ENCODE data around the gene EXOC4.

EXOC4 gene

DNA sequence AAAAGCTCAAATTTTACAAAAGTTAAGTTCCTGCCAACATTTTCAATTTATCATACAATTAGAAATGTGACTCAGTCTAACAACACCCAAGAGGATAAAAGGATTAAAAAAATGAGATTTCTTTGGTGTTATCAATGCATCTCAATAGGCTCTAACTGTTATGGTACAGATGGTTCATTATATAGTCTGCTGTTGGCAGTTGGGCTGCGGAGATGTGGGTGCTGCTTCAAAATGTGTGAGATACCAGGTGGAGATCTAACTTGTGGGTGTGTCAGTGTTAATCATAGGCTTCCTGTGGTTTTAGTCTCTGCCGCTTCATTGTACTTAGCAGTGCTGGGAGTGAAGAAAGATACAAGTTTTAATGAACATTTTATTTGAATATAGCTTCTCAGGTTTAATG lies 231.2 kb downstream of the EXOC4 start:
- no peak overlapping the region for H3K27ac ChIP-seq
- no peak for TF ChIP-seq ZFX (IDR thresholded peaks at IDR 0.05)
- TF ChIP-seq, protein P1, sequence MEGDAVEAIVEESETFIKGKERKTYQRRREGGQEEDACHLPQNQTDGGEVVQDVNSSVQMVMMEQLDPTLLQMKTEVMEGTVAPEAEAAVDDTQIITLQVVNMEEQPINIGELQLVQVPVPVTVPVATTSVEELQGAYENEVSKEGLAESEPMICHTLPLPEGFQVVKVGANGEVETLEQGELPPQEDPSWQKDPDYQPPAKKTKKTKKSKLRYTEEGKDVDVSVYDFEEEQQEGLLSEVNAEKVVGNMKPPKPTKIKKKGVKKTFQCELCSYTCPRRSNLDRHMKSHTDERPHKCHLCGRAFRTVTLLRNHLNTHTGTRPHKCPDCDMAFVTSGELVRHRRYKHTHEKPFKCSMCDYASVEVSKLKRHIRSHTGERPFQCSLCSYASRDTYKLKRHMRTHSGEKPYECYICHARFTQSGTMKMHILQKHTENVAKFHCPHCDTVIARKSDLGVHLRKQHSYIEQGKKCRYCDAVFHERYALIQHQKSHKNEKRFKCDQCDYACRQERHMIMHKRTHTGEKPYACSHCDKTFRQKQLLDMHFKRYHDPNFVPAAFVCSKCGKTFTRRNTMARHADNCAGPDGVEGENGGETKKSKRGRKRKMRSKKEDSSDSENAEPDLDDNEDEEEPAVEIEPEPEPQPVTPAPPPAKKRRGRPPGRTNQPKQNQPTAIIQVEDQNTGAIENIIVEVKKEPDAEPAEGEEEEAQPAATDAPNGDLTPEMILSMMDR (conservative IDR thresholded peaks at IDR 0.05), result no peak

DNA sequence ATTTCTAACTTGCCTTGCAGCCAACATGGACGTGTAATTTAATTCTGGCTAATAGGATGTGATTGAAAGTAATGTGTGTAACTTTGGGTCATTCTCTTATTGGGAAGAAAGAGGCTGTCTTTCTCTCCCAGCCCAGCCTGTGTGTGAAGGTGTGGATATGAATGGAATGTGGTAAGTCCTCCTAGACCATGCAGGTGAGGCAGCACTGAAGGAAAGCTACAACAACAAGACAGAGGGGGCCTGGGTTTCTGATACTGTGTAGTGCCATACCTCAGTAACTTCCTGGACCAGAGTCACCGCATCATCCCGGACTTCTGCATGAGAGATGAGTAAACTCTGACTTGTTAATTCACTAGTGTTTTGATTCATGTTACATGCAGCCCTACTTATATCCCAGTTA lies 237.0 kb downstream of the EXOC4 start:
- H3K27ac ChIP-seq, result no peak overlapping the region

DNA sequence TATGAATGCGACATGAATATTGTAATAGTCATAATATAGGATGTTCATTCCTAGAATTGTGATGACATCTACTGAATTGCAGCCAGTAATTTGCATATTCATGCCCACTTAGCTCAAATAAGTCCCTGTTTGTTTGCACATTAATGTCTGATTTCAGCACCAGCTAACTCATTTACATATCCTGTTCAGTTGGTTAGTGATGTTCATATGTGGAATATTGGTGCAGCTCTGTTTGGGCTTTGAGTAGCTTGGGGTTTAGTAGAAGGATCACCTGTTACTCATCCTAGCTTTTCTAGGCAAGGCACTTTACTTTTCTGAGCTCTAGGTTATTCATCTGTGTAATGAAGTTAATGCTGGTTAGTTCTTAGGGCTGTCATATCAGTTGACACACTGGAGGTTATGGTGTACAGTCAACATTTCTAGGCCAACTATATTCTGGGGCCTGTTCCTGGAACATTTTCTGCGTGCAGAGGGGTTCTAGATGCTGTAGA lies 238.4 kb downstream of the EXOC4 start:
- no peak for TF ChIP-seq ZFX (IDR thresholded peaks at IDR 0.05)
- TF ChIP-seq, protein P1 (conservative IDR thresholded peaks at IDR 0.05), result no peak
- no peak overlapping the region for H3K27ac ChIP-seq

More for the DNA sequence above, 237.0 kb downstream of the EXOC4 start:
- no peak for TF ChIP-seq ZFX (IDR thresholded peaks at IDR 0.05)
- TF ChIP-seq, protein P1 (conservative IDR thresholded peaks at IDR 0.05), result no peak

DNA sequence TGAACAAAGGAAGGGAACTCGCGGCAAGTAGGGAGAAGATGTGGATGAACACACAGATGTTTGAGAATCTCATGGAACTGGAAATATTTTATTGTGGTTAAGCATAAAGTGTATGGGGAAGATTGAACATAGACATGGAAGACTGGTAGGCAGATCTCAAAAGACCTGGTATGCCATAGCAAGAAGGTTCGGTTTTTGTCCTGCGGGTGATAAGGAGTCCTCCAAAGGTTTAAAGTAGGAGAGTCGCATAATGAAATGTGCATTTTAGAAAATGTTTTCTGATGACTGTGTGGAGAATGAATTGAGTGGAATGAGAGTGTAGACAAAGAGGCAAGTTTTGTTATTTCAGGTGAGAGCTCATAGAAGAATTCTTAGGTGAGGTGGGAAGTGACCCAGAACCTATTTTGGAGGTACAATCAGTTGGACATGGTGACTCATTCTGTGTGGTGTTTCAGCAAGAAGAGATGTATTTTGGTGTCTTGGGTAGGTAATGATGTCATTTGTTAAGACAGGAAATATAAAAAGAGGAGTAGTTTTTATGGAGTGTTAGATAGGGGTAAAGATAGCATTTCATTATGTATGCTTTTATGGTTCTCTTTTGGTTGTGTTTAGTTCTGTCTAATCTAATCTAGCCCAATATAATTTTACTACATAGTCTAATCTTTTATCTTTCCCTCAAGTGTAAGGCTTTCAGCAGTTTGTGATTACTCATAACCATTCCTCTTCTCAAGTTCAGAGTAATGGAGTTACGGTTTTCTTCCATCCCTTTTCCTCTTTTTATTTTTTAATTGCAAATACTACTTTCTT lies 239.2 kb downstream of the EXOC4 start:
- TF ChIP-seq, protein P1 (conservative IDR thresholded peaks at IDR 0.05), result no peak
- no peak for TF ChIP-seq ZFX (IDR thresholded peaks at IDR 0.05)
- H3K27ac ChIP-seq, result no peak overlapping the region

DNA sequence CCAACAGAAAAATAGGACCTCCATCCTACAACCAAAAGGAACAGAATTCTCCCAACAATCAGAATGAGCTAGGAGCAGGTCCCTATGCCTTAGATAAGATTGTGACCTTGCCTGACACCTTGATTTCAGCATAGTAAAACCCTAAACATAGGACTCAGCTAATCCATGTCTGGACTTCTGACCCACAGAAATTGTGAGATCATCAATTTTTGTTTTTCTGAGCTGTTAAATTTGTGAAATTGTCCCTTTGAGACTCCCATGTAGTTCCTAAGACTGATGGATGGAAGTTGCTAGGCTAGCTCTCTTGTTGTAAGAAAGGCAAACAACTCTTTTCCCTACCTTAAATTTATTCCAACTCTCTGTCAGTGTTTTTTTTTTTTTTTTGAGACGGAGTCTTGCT lies 244.2 kb downstream of the EXOC4 start:
- no peak for TF ChIP-seq ZFX (IDR thresholded peaks at IDR 0.05)
- TF ChIP-seq, protein P1 (conservative IDR thresholded peaks at IDR 0.05), result no peak
- H3K27ac ChIP-seq, result no peak overlapping the region

DNA sequence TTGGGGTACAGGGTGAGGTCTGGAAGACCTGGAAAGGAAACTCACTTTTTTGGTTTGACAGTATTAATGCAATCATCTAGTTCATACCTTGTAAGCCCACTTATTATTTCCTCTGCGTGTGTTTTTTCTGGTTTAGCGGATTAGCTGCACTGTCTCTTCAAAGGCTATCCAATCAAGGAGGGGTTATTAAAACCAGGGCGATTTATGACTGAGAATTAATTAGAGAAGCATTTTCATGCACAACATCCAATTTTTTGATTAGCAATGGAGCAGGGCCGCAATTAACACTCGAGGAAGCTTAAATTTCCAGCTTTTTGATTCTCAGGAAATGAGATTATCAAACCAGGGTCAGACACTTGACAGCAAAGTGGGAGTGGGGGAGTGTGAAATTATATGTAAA lies 248.9 kb downstream of the EXOC4 start:
- TF ChIP-seq, protein P1 (conservative IDR thresholded peaks at IDR 0.05), result no peak
- TF ChIP-seq ZFX (IDR thresholded peaks at IDR 0.05), result no peak
- no peak overlapping the region for H3K27ac ChIP-seq

DNA sequence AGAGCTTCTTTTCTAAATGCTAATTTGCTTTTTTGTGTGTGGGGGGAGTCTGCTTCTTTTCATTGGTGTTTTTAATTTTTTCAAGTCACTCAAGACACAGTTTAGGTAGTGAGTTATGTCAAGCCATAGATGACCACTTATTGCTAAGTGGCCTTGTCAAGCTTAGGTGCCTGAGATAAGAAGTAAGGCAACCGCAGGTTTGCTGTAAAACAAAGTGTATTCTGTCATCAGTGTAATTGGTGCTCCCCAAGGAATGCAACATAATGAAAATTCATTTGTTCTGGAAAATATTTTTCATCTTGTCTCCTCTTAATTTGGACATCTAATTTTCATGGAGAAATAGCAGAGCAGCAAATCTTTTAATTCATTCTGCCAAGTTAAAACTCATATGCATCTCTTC lies 249.6 kb downstream of the EXOC4 start:
- TF ChIP-seq ZFX (IDR thresholded peaks at IDR 0.05), result no peak
- TF ChIP-seq, protein P1 (conservative IDR thresholded peaks at IDR 0.05), result no peak
- H3K27ac ChIP-seq, result no peak overlapping the region
